ENCODE data around the gene F8A1. TPM values are rescaled to one million over a fixed set of nuclear protein-coding genes. Genes with fewer than 3 reads are reported as not detected.

The F8A1 gene
- total RNA-seq, 1 experiment from 2014 or later = 18.8 TPM

DNA sequence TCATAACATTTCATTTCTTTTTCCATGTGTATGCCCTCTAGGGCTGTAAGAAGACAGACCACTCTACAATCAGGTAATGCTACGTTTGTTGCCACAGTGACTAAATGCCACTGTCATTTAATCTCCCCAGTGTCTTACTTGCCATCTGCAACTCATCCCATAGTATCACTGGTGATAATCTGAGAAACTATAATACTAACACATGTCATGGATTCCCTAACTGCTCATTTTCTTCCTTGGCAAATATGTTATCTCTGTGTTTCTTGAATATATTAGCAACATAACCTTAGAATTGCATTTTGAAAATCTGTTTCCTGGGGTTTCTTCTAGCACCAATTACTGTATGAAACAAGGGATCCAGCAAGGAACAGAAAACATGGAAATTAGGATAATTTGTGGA, 6.1 kb downstream of the F8A1 start:
- Mint-ChIP-seq H3K27me3 (ENCODE audit: low read depth) (peaks cover 2% of the 10 kb centered on the region; the same call in 1 of the 2 replicates), H3K27ac (no peak overlapping the region), H3K4me1 (peaks cover 17 to 24% of the 10 kb centered on the region in 2 experiments), H3K4me3 (no peak overlapping the region), H3K9me3 (peaks cover 53 to 55% of the 10 kb centered on the region in 2 experiments), H3K36me3 (ENCODE audit: insufficient read depth in 1 of 3, low read depth in 3 of 3) (peaks cover 0 to 10% (median 5%) of the 10 kb centered on the region in 3 experiments; a peak in 4 of 7 replicates)
- H2BK15ac ChIP-seq (ENCODE audit: low read depth, low read length) = no peak overlapping the region
- H2BK20ac ChIP-seq (ENCODE audit: low read depth, low read length, poor library complexity, severe bottlenecking) = no peak overlapping the region
- peaks cover 46% of the 10 kb centered on the region for H3K9me3 ChIP-seq (ENCODE audit: control insufficient read depth, low read depth, low read length)
- H3K4me2 ChIP-seq (ENCODE audit: insufficient read depth, insufficient read length, low read length) = no peak overlapping the region
- H4K91ac ChIP-seq (ENCODE audit: insufficient read length, low read depth, low read length) = no peak overlapping the region
- no peak overlapping the region for H3K18ac ChIP-seq (ENCODE audit: insufficient read length, low read depth, low read length)
- no peak overlapping the region for H3K23ac ChIP-seq (ENCODE audit: insufficient read length, low read depth, low read length)
- no peak overlapping the region for H3K27ac ChIP-seq (ENCODE audit: insufficient read length, low read depth, low read length)
- H3K4me1 ChIP-seq (ENCODE audit: insufficient read depth, low read length) = no peaks in the 10 kb centered on the region
- no peak overlapping the region for H3T11ph ChIP-seq (ENCODE audit: low read length)
- H3K4ac ChIP-seq (ENCODE audit: low read depth, low read length) = no peak overlapping the region
- no peak overlapping the region for H2BK12ac ChIP-seq (ENCODE audit: insufficient read length, low read depth, low read length)
- no peaks in the 10 kb centered on the region for H3K27me3 ChIP-seq (ENCODE audit: insufficient read depth, low read length)
- H4K5ac ChIP-seq (ENCODE audit: insufficient read length, low read depth, low read length) = no peak overlapping the region
- TF ChIP-seq, protein P1, sequence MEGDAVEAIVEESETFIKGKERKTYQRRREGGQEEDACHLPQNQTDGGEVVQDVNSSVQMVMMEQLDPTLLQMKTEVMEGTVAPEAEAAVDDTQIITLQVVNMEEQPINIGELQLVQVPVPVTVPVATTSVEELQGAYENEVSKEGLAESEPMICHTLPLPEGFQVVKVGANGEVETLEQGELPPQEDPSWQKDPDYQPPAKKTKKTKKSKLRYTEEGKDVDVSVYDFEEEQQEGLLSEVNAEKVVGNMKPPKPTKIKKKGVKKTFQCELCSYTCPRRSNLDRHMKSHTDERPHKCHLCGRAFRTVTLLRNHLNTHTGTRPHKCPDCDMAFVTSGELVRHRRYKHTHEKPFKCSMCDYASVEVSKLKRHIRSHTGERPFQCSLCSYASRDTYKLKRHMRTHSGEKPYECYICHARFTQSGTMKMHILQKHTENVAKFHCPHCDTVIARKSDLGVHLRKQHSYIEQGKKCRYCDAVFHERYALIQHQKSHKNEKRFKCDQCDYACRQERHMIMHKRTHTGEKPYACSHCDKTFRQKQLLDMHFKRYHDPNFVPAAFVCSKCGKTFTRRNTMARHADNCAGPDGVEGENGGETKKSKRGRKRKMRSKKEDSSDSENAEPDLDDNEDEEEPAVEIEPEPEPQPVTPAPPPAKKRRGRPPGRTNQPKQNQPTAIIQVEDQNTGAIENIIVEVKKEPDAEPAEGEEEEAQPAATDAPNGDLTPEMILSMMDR (conservative IDR thresholded peaks at IDR 0.05) = no peak
- no peak overlapping the region for H3K9ac ChIP-seq (ENCODE audit: extremely low read depth, insufficient read length, low read length)
- H2AFZ ChIP-seq (ENCODE audit: low read length) = no peak overlapping the region
- no peaks in the 10 kb centered on the region for H3K23me2 ChIP-seq (ENCODE audit: insufficient read length, low read depth, low read length, poor library complexity, severe bottlenecking)
- H4K20me1 ChIP-seq (ENCODE audit: control insufficient read depth, insufficient read depth, insufficient read length) = no peaks in the 10 kb centered on the region
- H2AK5ac ChIP-seq (ENCODE audit: insufficient read length, low read length) = no peak overlapping the region
- no peak overlapping the region for H3K56ac ChIP-seq (ENCODE audit: insufficient read length, low read depth, low read length)
- DNase-seq = no peak
- no peak overlapping the region for H3K14ac ChIP-seq (ENCODE audit: insufficient read depth, low read length)
- no CpG with 5 or more reads among the region's 1 CpG for WGBS (ENCODE audit: extremely low coverage, insufficient read length, low lambda C conversion rate)
- H3K79me2 ChIP-seq (ENCODE audit: insufficient read depth, low read length) = peaks cover 1% of the 10 kb centered on the region; the same call in 1 of the 2 replicates
- H3K79me1 ChIP-seq (ENCODE audit: insufficient read depth, low read depth, low read length, poor library complexity, severe bottlenecking) = no peaks in the 10 kb centered on the region
- H2BK120ac ChIP-seq (ENCODE audit: low read depth, low read length, poor library complexity, severe bottlenecking) = no peak overlapping the region
- H2BK5ac ChIP-seq (ENCODE audit: insufficient read length, low read length) = no peak overlapping the region
- H4K8ac ChIP-seq (replicated peaks; ENCODE audit: insufficient read length, low read depth, low read length) = no peak overlapping the region
